ENCODE measurements around the gene CISH. TPM values are rescaled to one million over a fixed set of nuclear protein-coding genes. Genes with fewer than 3 reads are reported as not detected.
A peak's percentile ranks its signal among the peaks of the same experiment; 100 is the strongest.

CISH gene
- total RNA-seq, 1 donor from 2014 or later: 0.32 TPM

GRCh38 chr3:50635066-50635465, 23.5 kb upstream of the CISH start:
- H3K79me2 ChIP-seq (ENCODE audit: low read depth): peaks cover 5% of the 10 kb centered on the region

GRCh38 chr3:50633230-50633790, 21.7 kb upstream of the CISH start:
- no peaks in the 10 kb centered on the region for H3K27me3 ChIP-seq
- Mint-ChIP-seq H3K4me1 (peaks cover 19% of the 10 kb centered on the region), H3K9me3 (no peaks in the 10 kb centered on the region), H3K27ac (no peak overlapping the region), H3K4me3 (peak overlapping the region; percentile 3), H3K27me3 (ENCODE audit: insufficient read depth, low read depth) (peaks cover 4% of the 10 kb centered on the region), H3K36me3 (peaks cover 3% of the 10 kb centered on the region)
- peaks cover 4% of the 10 kb centered on the region for H3K4me1 ChIP-seq
- no peak overlapping the region for H3K4me3 ChIP-seq
- no peak overlapping the region for H3K27ac ChIP-seq
- no peaks in the 10 kb centered on the region for H3K36me3 ChIP-seq
- TF ChIP-seq EZH2phosphoT487 (IDR thresholded peaks at IDR 0.05) (no peak), CTCF (IDR thresholded peaks at IDR 0.05) (no peak), EZH2 (IDR thresholded peaks at IDR 0.05) (no peak)
- H3K9me3 ChIP-seq (ENCODE audit: low read depth): no peaks in the 10 kb centered on the region
- no peaks in the 10 kb centered on the region for H3F3A ChIP-seq (ENCODE audit: low read depth)
- no peak overlapping the region for H2AFZ ChIP-seq (replicated peaks)
- H3K4me2 ChIP-seq: no peak overlapping the region
- DNase-seq (ENCODE audit: low spot score): no peak
- H3K79me2 ChIP-seq (ENCODE audit: low read depth): peaks cover 20% of the 10 kb centered on the region
- H3K9ac ChIP-seq: no peak overlapping the region
- H4K20me1 ChIP-seq (ENCODE audit: low read depth): peaks cover 6% of the 10 kb centered on the region

More at GRCh38 chr3:50635066-50635465, 23.5 kb upstream of the CISH start:
- no peak for DNase-seq (ENCODE audit: low spot score)
- peak overlapping the region; percentile 15 for H3K4me3 Mint-ChIP-seq
- no peaks in the 10 kb centered on the region for H3K9me3 Mint-ChIP-seq
- peaks cover 25% of the 10 kb centered on the region for H3K4me1 Mint-ChIP-seq
- no peak for TF ChIP-seq CTCF (IDR thresholded peaks at IDR 0.05)
- no peak for TF ChIP-seq EZH2 (IDR thresholded peaks at IDR 0.05)
- no peak for TF ChIP-seq EZH2phosphoT487 (IDR thresholded peaks at IDR 0.05)
- no peaks in the 10 kb centered on the region for H3K4me1 ChIP-seq
- H3K27me3 Mint-ChIP-seq (ENCODE audit: insufficient read depth, low read depth): peaks cover 2% of the 10 kb centered on the region
- no peak overlapping the region for H3K4me3 ChIP-seq
- no peak overlapping the region for H3K4me2 ChIP-seq
- no peaks in the 10 kb centered on the region for H3K36me3 ChIP-seq
- H3K36me3 Mint-ChIP-seq: peaks cover 3% of the 10 kb centered on the region
- no peak overlapping the region for H3K27ac ChIP-seq
- H3K9ac ChIP-seq: no peak overlapping the region
- H3K27ac Mint-ChIP-seq: no peak overlapping the region
- H3K27me3 ChIP-seq: no peaks in the 10 kb centered on the region
- no peaks in the 10 kb centered on the region for H3F3A ChIP-seq (ENCODE audit: low read depth)
- peaks cover 13% of the 10 kb centered on the region for H4K20me1 ChIP-seq (ENCODE audit: low read depth)
- no peaks in the 10 kb centered on the region for H3K9me3 ChIP-seq (ENCODE audit: low read depth)
- H2AFZ ChIP-seq (replicated peaks): no peak overlapping the region

GRCh38 chr3:50632450-50632849, 20.9 kb upstream of the CISH start:
- Histone ChIP-seq H4K20me1 (ENCODE audit: low read depth) (peaks cover 5% of the 10 kb centered on the region), H3K9ac (no peak overlapping the region), H3K27me3 (no peaks in the 10 kb centered on the region), H2AFZ (replicated peaks) (no peak overlapping the region), H3K4me3 (no peak overlapping the region), H3K36me3 (no peaks in the 10 kb centered on the region), H3F3A (ENCODE audit: low read depth) (no peaks in the 10 kb centered on the region), H3K79me2 (ENCODE audit: low read depth) (peaks cover 27% of the 10 kb centered on the region), H3K9me3 (ENCODE audit: low read depth) (no peaks in the 10 kb centered on the region), H3K27ac (no peak overlapping the region), H3K4me2 (no peak overlapping the region), H3K4me1 (peaks cover 12% of the 10 kb centered on the region)
- DNase-seq (ENCODE audit: low spot score): no peak
- Mint-ChIP-seq H3K4me1 (peaks cover 20% of the 10 kb centered on the region), H3K4me3 (no peak overlapping the region), H3K36me3 (peaks cover 3% of the 10 kb centered on the region), H3K9me3 (no peaks in the 10 kb centered on the region), H3K27me3 (ENCODE audit: insufficient read depth, low read depth) (peaks cover 2% of the 10 kb centered on the region), H3K27ac (no peak overlapping the region)
- no peak for TF ChIP-seq CTCF (IDR thresholded peaks at IDR 0.05)
- no peak for TF ChIP-seq EZH2phosphoT487 (IDR thresholded peaks at IDR 0.05)
- TF ChIP-seq EZH2 (IDR thresholded peaks at IDR 0.05): no peak
